ENCODE results near the gene B9D1.

Gene B9D1

GRCh38 chr17:19369846-19370492 is 7.4 kb upstream of the B9D1 start:
- no peaks in the 10 kb centered on the region for H3K36me3 Mint-ChIP-seq (ENCODE audit: low read depth)
- no peaks in the 10 kb centered on the region for H3K9me3 Mint-ChIP-seq
- TF ChIP-seq CTCF (IDR thresholded peaks at IDR 0.05; ENCODE audit: unreplicated experiment in 3 of 3): no peak
- no peaks in the 10 kb centered on the region for H3K27me3 Mint-ChIP-seq (ENCODE audit: low read depth)
- H3K4me3 Mint-ChIP-seq: no peak overlapping the region
- no peak overlapping the region for H3K27ac Mint-ChIP-seq
- H3K4me1 Mint-ChIP-seq: peaks cover 9% of the 10 kb centered on the region

GRCh38 chr17:19369107-19369778 is 6.7 kb upstream of the B9D1 start:
- TF ChIP-seq CTCF (IDR thresholded peaks at IDR 0.05; ENCODE audit: unreplicated experiment in 3 of 3): no peak
- H3K36me3 Mint-ChIP-seq (ENCODE audit: low read depth): no peaks in the 10 kb centered on the region

GRCh38 chr17:19368229-19368628 is 5.7 kb upstream of the B9D1 start:
- no peaks in the 10 kb centered on the region for H3K36me3 Mint-ChIP-seq (ENCODE audit: low read depth)
- H3K4me1 Mint-ChIP-seq: peaks cover 25% of the 10 kb centered on the region
- no peaks in the 10 kb centered on the region for H3K9me3 Mint-ChIP-seq
- no peaks in the 10 kb centered on the region for H3K27me3 Mint-ChIP-seq (ENCODE audit: low read depth)
- no peak for TF ChIP-seq CTCF (IDR thresholded peaks at IDR 0.05; ENCODE audit: unreplicated experiment in 3 of 3)
- no peak overlapping the region for H3K4me3 Mint-ChIP-seq
- H3K27ac Mint-ChIP-seq: no peak overlapping the region

More at GRCh38 chr17:19369107-19369778, 6.7 kb upstream of the B9D1 start:
- no peak overlapping the region for H3K4me3 Mint-ChIP-seq
- no peaks in the 10 kb centered on the region for H3K27me3 Mint-ChIP-seq (ENCODE audit: low read depth)
- peaks cover 15% of the 10 kb centered on the region for H3K4me1 Mint-ChIP-seq
- no peaks in the 10 kb centered on the region for H3K9me3 Mint-ChIP-seq
- no peak overlapping the region for H3K27ac Mint-ChIP-seq

- TF ChIP-seq CTCF (IDR thresholded peaks at IDR 0.05; ENCODE audit: unreplicated experiment in 3 of 3): no peak
- Mint-ChIP-seq H3K36me3 (ENCODE audit: low read depth) (no peaks in the 10 kb centered on the region), H3K4me3 (no peak overlapping the region), H3K27ac (peak overlapping the region in 2 of 3 experiments; percentile 33 to 70), H3K9me3 (no peaks in the 10 kb centered on the region), H3K4me1 (peaks cover 36% of the 10 kb centered on the region), H3K27me3 (ENCODE audit: low read depth) (no peaks in the 10 kb centered on the region)
Observed at GRCh38 chr17:19366637-19366972, 4.1 kb upstream of the B9D1 start.

- H3K4me1 Mint-ChIP-seq: peaks cover 42% of the 10 kb centered on the region
- peak overlapping the region; percentile 67 to 69 (median 68) for H3K27ac Mint-ChIP-seq
- H3K27me3 Mint-ChIP-seq (ENCODE audit: low read depth): no peaks in the 10 kb centered on the region
- no peak for TF ChIP-seq CTCF (IDR thresholded peaks at IDR 0.05; ENCODE audit: unreplicated experiment in 3 of 3)
- no peaks in the 10 kb centered on the region for H3K9me3 Mint-ChIP-seq
- H3K4me3 Mint-ChIP-seq: peak overlapping the region in 2 of 3 experiments; percentile 20 to 35
- no peaks in the 10 kb centered on the region for H3K36me3 Mint-ChIP-seq (ENCODE audit: low read depth)
Observed at GRCh38 chr17:19365833-19366636, 3.5 kb upstream of the B9D1 start.

Measured in nephron (organoid).